ENCODE data around the gene COL4A2. TPM values are rescaled to one million over a fixed set of nuclear protein-coding genes. Genes with fewer than 3 reads are reported as not detected.
A peak's percentile ranks its signal among the peaks of the same experiment; 100 is the strongest.

The COL4A2 gene
- total RNA-seq, 2 donors from 2014 or later = not detected

GRCh38 chr13:110519506-110519905 lies 212.4 kb downstream of the COL4A2 start:
- Mint-ChIP-seq H3K27ac (no peak overlapping the region), H3K36me3 (ENCODE audit: insufficient read depth in 2 of 2) (no peaks in the 10 kb centered on the region), H3K4me1 (ENCODE audit: low read depth) (peaks cover 11% of the 10 kb centered on the region), H3K4me3 (no peak overlapping the region), H3K9me3 (no peaks in the 10 kb centered on the region), H3K27me3 (ENCODE audit: low read depth) (peaks cover 6% of the 10 kb centered on the region)
- ATAC-seq (replicated peaks in 1 of 2) (no peak), DNase-seq (no peak)

GRCh38 chr13:110520431-110521295 lies 213.6 kb downstream of the COL4A2 start:
- H3K4me3 Mint-ChIP-seq = no peak overlapping the region
- no peak for ATAC-seq (replicated peaks in 1 of 2)
- peaks cover 14% of the 10 kb centered on the region for H3K4me1 Mint-ChIP-seq (ENCODE audit: low read depth)
- no peak overlapping the region for H3K27ac Mint-ChIP-seq
- no peaks in the 10 kb centered on the region for H3K36me3 Mint-ChIP-seq (ENCODE audit: insufficient read depth in 2 of 2)
- H3K27me3 Mint-ChIP-seq (ENCODE audit: low read depth) = no peaks in the 10 kb centered on the region
- DNase-seq = no peak
- H3K9me3 Mint-ChIP-seq = no peaks in the 10 kb centered on the region

- no peaks in the 10 kb centered on the region for H3K9me3 Mint-ChIP-seq
- no peak overlapping the region for H3K4me3 Mint-ChIP-seq
- H3K36me3 Mint-ChIP-seq (ENCODE audit: insufficient read depth in 2 of 2) = no peaks in the 10 kb centered on the region
- H3K27ac Mint-ChIP-seq = no peak overlapping the region
- ATAC-seq (replicated peaks in 1 of 2) = no peak
- H3K27me3 Mint-ChIP-seq (ENCODE audit: low read depth) = no peaks in the 10 kb centered on the region
- peaks cover 20% of the 10 kb centered on the region for H3K4me1 Mint-ChIP-seq (ENCODE audit: low read depth)
- no peak for DNase-seq
These were observed 214.2 kb downstream of the COL4A2 start for GRCh38 chr13:110521296-110521680.

GRCh38 chr13:110521946-110522345 lies 214.9 kb downstream of the COL4A2 start:
- H3K27ac Mint-ChIP-seq = no peak overlapping the region
- no peaks in the 10 kb centered on the region for H3K36me3 Mint-ChIP-seq (ENCODE audit: insufficient read depth in 2 of 2)
- H3K9me3 Mint-ChIP-seq = no peaks in the 10 kb centered on the region
- no peak for ATAC-seq (replicated peaks in 1 of 2)
- H3K27me3 Mint-ChIP-seq (ENCODE audit: low read depth) = no peaks in the 10 kb centered on the region
- no peak overlapping the region for H3K4me3 Mint-ChIP-seq
- DNase-seq = no peak
- H3K4me1 Mint-ChIP-seq (ENCODE audit: low read depth) = peaks cover 20% of the 10 kb centered on the region

GRCh38 chr13:110522721-110523120 lies 215.6 kb downstream of the COL4A2 start:
- no peaks in the 10 kb centered on the region for H3K27me3 Mint-ChIP-seq (ENCODE audit: low read depth)
- H3K27ac Mint-ChIP-seq = no peak overlapping the region
- H3K4me1 Mint-ChIP-seq (ENCODE audit: low read depth) = peaks cover 20% of the 10 kb centered on the region
- H3K36me3 Mint-ChIP-seq (ENCODE audit: insufficient read depth in 2 of 2) = no peaks in the 10 kb centered on the region
- ATAC-seq (replicated peaks in 1 of 2) (no peak), DNase-seq (no peak)
- H3K4me3 Mint-ChIP-seq = no peak overlapping the region
- H3K9me3 Mint-ChIP-seq = no peaks in the 10 kb centered on the region

- Mint-ChIP-seq H3K4me3 (no peak overlapping the region), H3K4me1 (ENCODE audit: low read depth) (peaks cover 20% of the 10 kb centered on the region), H3K36me3 (ENCODE audit: insufficient read depth in 2 of 2) (no peaks in the 10 kb centered on the region), H3K27me3 (ENCODE audit: low read depth) (no peaks in the 10 kb centered on the region), H3K27ac (no peak overlapping the region), H3K9me3 (no peaks in the 10 kb centered on the region)
- DNase-seq (no peak), ATAC-seq (replicated peaks in 1 of 2) (no peak)
These were observed 216.1 kb downstream of the COL4A2 start for GRCh38 chr13:110523180-110523579.

- DNase-seq (no peak), ATAC-seq (replicated peaks in 1 of 2) (no peak)
- Mint-ChIP-seq H3K27ac (no peak overlapping the region), H3K36me3 (ENCODE audit: insufficient read depth in 2 of 2) (no peaks in the 10 kb centered on the region), H3K27me3 (ENCODE audit: low read depth) (no peaks in the 10 kb centered on the region), H3K4me3 (no peak overlapping the region), H3K9me3 (no peaks in the 10 kb centered on the region), H3K4me1 (ENCODE audit: low read depth) (peaks cover 20% of the 10 kb centered on the region)
These were observed 216.9 kb downstream of the COL4A2 start for GRCh38 chr13:110523838-110524540.

GRCh38 chr13:110524541-110525257 lies 217.6 kb downstream of the COL4A2 start:
- peak in 1 of 2 donors; percentile 56 for ATAC-seq (replicated peaks in 1 of 2)
- H3K27ac Mint-ChIP-seq = no peak overlapping the region
- H3K36me3 Mint-ChIP-seq (ENCODE audit: insufficient read depth in 2 of 2) = no peaks in the 10 kb centered on the region
- H3K4me1 Mint-ChIP-seq (ENCODE audit: low read depth) = peaks cover 20% of the 10 kb centered on the region
- no peak overlapping the region for H3K4me3 Mint-ChIP-seq
- peak in 1 of 2 donors; percentile 10 for DNase-seq
- no peaks in the 10 kb centered on the region for H3K27me3 Mint-ChIP-seq (ENCODE audit: low read depth)
- no peaks in the 10 kb centered on the region for H3K9me3 Mint-ChIP-seq

- Mint-ChIP-seq H3K4me3 (no peak overlapping the region), H3K27ac (no peak overlapping the region), H3K9me3 (no peaks in the 10 kb centered on the region), H3K36me3 (ENCODE audit: insufficient read depth in 2 of 2) (no peaks in the 10 kb centered on the region), H3K27me3 (ENCODE audit: low read depth) (no peaks in the 10 kb centered on the region), H3K4me1 (ENCODE audit: low read depth) (peaks cover 20% of the 10 kb centered on the region)
- peak in 1 of 2 donors; percentile 5 for DNase-seq
- no peak for ATAC-seq (replicated peaks in 1 of 2)
These were observed 218.5 kb downstream of the COL4A2 start for GRCh38 chr13:110525328-110526319.

- ATAC-seq (replicated peaks in 1 of 2) (no peak), DNase-seq (no peak)
- H3K27ac Mint-ChIP-seq = no peak overlapping the region
- H3K4me3 Mint-ChIP-seq = no peak overlapping the region
- no peaks in the 10 kb centered on the region for H3K36me3 Mint-ChIP-seq (ENCODE audit: insufficient read depth in 2 of 2)
- H3K4me1 Mint-ChIP-seq (ENCODE audit: low read depth) = peaks cover 20% of the 10 kb centered on the region
- H3K27me3 Mint-ChIP-seq (ENCODE audit: low read depth) = no peaks in the 10 kb centered on the region
- no peaks in the 10 kb centered on the region for H3K9me3 Mint-ChIP-seq
These were observed 221.3 kb downstream of the COL4A2 start for GRCh38 chr13:110528371-110528770.

- no peaks in the 10 kb centered on the region for H3K36me3 Mint-ChIP-seq (ENCODE audit: insufficient read depth in 2 of 2)
- H3K27ac Mint-ChIP-seq = no peak overlapping the region
- H3K4me3 Mint-ChIP-seq = no peak overlapping the region
- peaks cover 20% of the 10 kb centered on the region for H3K4me1 Mint-ChIP-seq (ENCODE audit: low read depth)
- DNase-seq = no peak
- no peak for ATAC-seq (replicated peaks in 1 of 2)
- H3K27me3 Mint-ChIP-seq (ENCODE audit: low read depth) = no peaks in the 10 kb centered on the region
- no peaks in the 10 kb centered on the region for H3K9me3 Mint-ChIP-seq
These were observed 221.8 kb downstream of the COL4A2 start for GRCh38 chr13:110528911-110529310.

GRCh38 chr13:110529522-110530311 lies 222.6 kb downstream of the COL4A2 start:
- Mint-ChIP-seq H3K9me3 (no peaks in the 10 kb centered on the region), H3K27ac (no peak overlapping the region)
- ATAC-seq (replicated peaks in 1 of 2) = no peak

More at GRCh38 chr13:110529522-110530311, 222.6 kb downstream of the COL4A2 start:
- Mint-ChIP-seq H3K36me3 (ENCODE audit: insufficient read depth in 2 of 2) (no peaks in the 10 kb centered on the region), H3K4me3 (no peak overlapping the region), H3K27me3 (ENCODE audit: low read depth) (no peaks in the 10 kb centered on the region), H3K4me1 (ENCODE audit: low read depth) (peaks cover 15% of the 10 kb centered on the region)
- no peak for DNase-seq

Measured in activated T-cell treated with anti-CD3 and anti-CD28 coated beads, Interleukin-2, amount 50 U/mL, for 72 hours (primary cell).